A673 (cell line): ENCODE measurements around the gene SFTPA2. TPM values are rescaled to one million over a fixed set of nuclear protein-coding genes. Genes with fewer than 3 reads are reported as not detected.
"Not testable (repeated sequence)": the region's sequence is repeated elsewhere in the genome, so short reads cannot be mapped to it uniquely, and the experiment has no call there.

ENCODE experiments used
- BruUV-seq: library from RNA; stranded (reverse); fragments of 400-500 nt; replicated peaks from 2 replicates; lab custom pipeline; 2021; lab: Mats Ljungman, UMichigan
- CTCF ChIA-PET: fragments of 300-600 bp; sonication (Branson Sonifier 250); formaldehyde crosslinking; loops from one replicate; lab custom pipeline; 2022; ENCODE audit warnings: antibody characterized with exemption; lab: Charles Lee
- POLR2A ChIA-PET: fragments of 300-600 bp; sonication (Branson Sonifier 250); formaldehyde crosslinking; loops from one replicate; lab custom pipeline; 2022; ENCODE audit warnings: antibody characterized with exemption; ENCODE audit not compliant: low non-redundant PET; lab: Charles Lee
- DNase-seq: peaks from one replicate; pipeline ENCODE4 v3.0.0-alpha.2; 2015; ENCODE audit warnings: low spot score
- H3K27ac ChIP-seq: fragments of 200-600 bp; sonication (generic); 2 replicates; pipeline ENCODE4 v1.5.1; 2016; ENCODE audit warnings: mixed run types, low read depth, mild to moderate bottlenecking, mixed read lengths, antibody characterized with exemption, low read length; ENCODE audit not compliant: poor library complexity, severe bottlenecking
- H3K27me3 ChIP-seq: fragments of 200-600 bp; sonication (generic); replicated peaks from 2 replicates; pipeline ENCODE4 v1.6.1; 2017; ENCODE audit warnings: mixed run types, low read depth, mild to moderate bottlenecking, mixed read lengths, antibody characterized with exemption, low read length; ENCODE audit not compliant: insufficient read depth, poor library complexity
- H3K36me3 ChIP-seq: fragments of 200-600 bp; sonication (generic); 2 replicates; pipeline ENCODE4 v1.6.1; 2016; ENCODE audit warnings: mixed run types, mild to moderate bottlenecking, mixed read lengths, antibody characterized with exemption, low read length; ENCODE audit not compliant: insufficient read depth, poor library complexity, severe bottlenecking
- H3K4me1 ChIP-seq: fragments of 200-600 bp; sonication (generic); 2 replicates; pipeline ENCODE4 v1.6.1; 2017; ENCODE audit warnings: mixed run types, mild to moderate bottlenecking, mixed read lengths, antibody characterized with exemption, low read length; ENCODE audit not compliant: insufficient read depth, poor library complexity, severe bottlenecking
- H3K4me3 ChIP-seq: fragments of 200-600 bp; sonication (generic); 2 replicates; pipeline ENCODE4 v1.5.1; 2016; ENCODE audit warnings: low read depth, mixed run types, mild to moderate bottlenecking, mixed read lengths, low read length; ENCODE audit not compliant: poor library complexity, severe bottlenecking
- H3K9me3 ChIP-seq: fragments of 200-600 bp; sonication (generic); 2 replicates; pipeline ENCODE4 v1.6.1; 2016; ENCODE audit warnings: mixed run types, low read depth, mild to moderate bottlenecking, mixed read lengths, antibody characterized with exemption, low read length; ENCODE audit not compliant: poor library complexity, severe bottlenecking
- CTCF ChIP-seq: fragments of 300-800, 200-600 bp; sonication (generic); conservative IDR thresholded peaks from 2 replicates; pipeline ENCODE4 v1.5.1; 2017; ENCODE audit warnings: low read depth, mild to moderate bottlenecking, antibody characterized with exemption, low read length, moderate library complexity, mixed read lengths
- EZH2 ChIP-seq: fragments of 200-600 bp; sonication (generic); IDR thresholded peaks from 2 replicates; pipeline ENCODE4 v1.6.1; 2017; ENCODE audit warnings: borderline replicate concordance, low read depth, mild to moderate bottlenecking, mixed read lengths, antibody characterized with exemption, low read length; ENCODE audit not compliant: poor library complexity, severe bottlenecking
- intact Hi-C: fragments of 100-400 bp; cut with micrococcal nuclease; formaldehyde crosslinking; loops from one replicate; pipeline ENCODE4 v1.10.0; 2022; ENCODE audit not compliant: unreplicated experiment
- total RNA-seq: library from RNA; stranded (reverse); gene quantifications from 2 replicates; pipeline ENCODE4 v1.2.3, GENCODE V29; 2021

SFTPA2 gene
- total RNA-seq, 1 experiment from 2014 or later, result not detected

DNA sequence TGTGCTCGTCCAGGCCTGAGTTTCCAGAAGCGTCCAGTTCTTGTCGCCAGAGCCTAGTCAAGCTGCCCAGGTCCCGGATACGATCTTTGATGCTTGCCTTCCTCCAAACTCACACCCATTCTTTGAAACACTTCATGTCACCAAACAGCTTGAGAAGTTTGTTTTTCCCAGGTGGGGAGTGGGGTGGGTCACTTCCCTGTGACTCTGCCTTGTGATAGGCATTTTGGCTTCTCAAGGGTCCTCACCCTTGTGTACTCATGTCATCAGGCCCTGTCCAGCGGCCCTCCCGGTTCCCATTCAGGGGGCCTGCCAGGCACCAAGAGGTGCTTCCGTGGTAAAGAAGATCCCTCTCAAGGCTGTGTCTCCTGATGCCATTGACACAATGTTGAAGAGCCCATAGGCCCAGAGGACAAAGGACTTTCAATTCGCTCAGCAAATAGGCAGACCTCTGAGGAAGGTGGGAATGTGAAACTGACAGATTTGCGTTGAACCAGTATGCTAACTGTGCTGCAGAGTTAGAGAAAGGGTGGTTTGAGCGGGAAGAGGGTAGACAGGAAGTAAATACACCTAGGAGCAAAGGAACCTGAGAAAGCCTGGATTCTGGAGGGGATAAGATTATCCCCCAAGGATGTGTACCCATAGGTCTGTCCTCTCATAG is 25.8 kb upstream of the SFTPA2 start:
- ChIA-PET CTCF (no interaction called here), POLR2A (no interaction called here)
- Histone ChIP-seq H3K9me3 (no peaks in the 10 kb centered on the region), H3K27me3 (peaks cover 19% of the 10 kb centered on the region), H3K27ac (no peak overlapping the region), H3K36me3 (no peaks in the 10 kb centered on the region), H3K4me1 (no peaks in the 10 kb centered on the region), H3K4me3 (no peak overlapping the region)
- TF ChIP-seq CTCF (no peak), EZH2 (no peak)
- BruUV-seq, result no TSS peak
- no peak for DNase-seq
- intact Hi-C loops, result no loop called here

- TF ChIP-seq EZH2, result no peak
- TF ChIP-seq CTCF, result no peak
- no peaks in the 10 kb centered on the region for H3K36me3 ChIP-seq
- CTCF ChIA-PET, result no interaction called here
- DNase-seq, result no peak
- no peaks in the 10 kb centered on the region for H3K4me1 ChIP-seq
- no peak overlapping the region for H3K4me3 ChIP-seq
- no peak overlapping the region for H3K27ac ChIP-seq
- intact Hi-C loops, result no loop called here
- no TSS peak for BruUV-seq
- peaks cover 23% of the 10 kb centered on the region for H3K27me3 ChIP-seq
- POLR2A ChIA-PET, result no interaction called here
- no peaks in the 10 kb centered on the region for H3K9me3 ChIP-seq
These were observed 23.3 kb upstream of the SFTPA2 start for GRCh38 chr10:79583488-79584024.

- POLR2A ChIA-PET, H3K27ac ChIP-seq, intact Hi-C loops, DNase-seq, CTCF ChIA-PET, H3K36me3 ChIP-seq, BruUV-seq, H3K4me1 ChIP-seq, H3K4me3 ChIP-seq, H3K9me3 ChIP-seq: not testable (repeated sequence)
- peaks cover 21% of the 10 kb centered on the region for H3K27me3 ChIP-seq
These were observed 22.7 kb upstream of the SFTPA2 start for GRCh38 chr10:79582954-79583353.

DNA sequence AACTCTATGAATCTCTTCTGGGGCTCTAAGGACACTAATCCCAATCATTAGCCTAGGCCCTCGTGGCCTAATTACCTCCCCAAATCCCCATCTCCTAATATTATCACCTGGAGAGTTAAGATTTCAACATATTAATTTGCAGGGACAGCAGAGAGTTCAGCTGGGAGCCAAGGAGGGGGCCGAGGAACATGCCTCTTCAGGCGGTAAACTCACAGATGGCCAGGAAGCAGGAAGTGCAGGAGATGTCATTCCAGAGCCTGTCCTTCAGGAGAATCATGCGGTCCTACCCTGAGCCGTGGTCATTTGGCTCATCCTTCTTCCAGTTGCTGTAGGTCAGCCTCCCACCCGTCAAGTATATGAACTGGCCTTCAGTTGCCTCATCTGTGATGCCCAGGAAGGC is 21.9 kb upstream of the SFTPA2 start:
- ChIA-PET POLR2A (no interaction called here), CTCF (no interaction called here)
- Histone ChIP-seq H3K4me3 (no peak overlapping the region), H3K27ac (no peak overlapping the region), H3K4me1 (no peaks in the 10 kb centered on the region), H3K36me3 (no peaks in the 10 kb centered on the region), H3K27me3 (peaks cover 22% of the 10 kb centered on the region), H3K9me3 (no peaks in the 10 kb centered on the region)
- intact Hi-C loops, result no loop called here
- BruUV-seq, result no TSS peak
- no peak for TF ChIP-seq EZH2
- no peak for DNase-seq
